Choroid plexus epithelial cell (primary cell): Measurements from ENCODE around the gene LMAN1L.

ENCODE experiments used
- DNase-seq: peaks from one replicate; pipeline ENCODE4 v3.0.0-alpha.2; 2010; ENCODE audit warnings: low read depth
- H3K4me3 ChIP-seq: 2 replicates; pipeline ENCODE4 v1.5.1; 2011; ENCODE audit warnings: low read depth, mild to moderate bottlenecking, control low read depth, low read length, moderate library complexity
- CTCF ChIP-seq: conservative IDR thresholded peaks from 2 replicates; pipeline ENCODE4 v1.5.1; 2011; ENCODE audit warnings: low read depth, mild to moderate bottlenecking, control low read depth, inconsistent platforms, low read length, moderate library complexity

LMAN1L gene

GRCh38 chr15:74786551-74787165, 26.0 kb upstream of the LMAN1L start:
- no peak for TF ChIP-seq CTCF
- H3K4me3 ChIP-seq: no peak overlapping the region

GRCh38 chr15:74787251-74788041, 25.2 kb upstream of the LMAN1L start:
- no peak overlapping the region for H3K4me3 ChIP-seq
- TF ChIP-seq CTCF: peak; percentile 87
- DNase-seq: peak; percentile 92

More at GRCh38 chr15:74786551-74787165, 26.0 kb upstream of the LMAN1L start:
- no peak for DNase-seq

GRCh38 chr15:74788042-74788682, 24.5 kb upstream of the LMAN1L start:
- no peak for DNase-seq
- no peak overlapping the region for H3K4me3 ChIP-seq
- no peak for TF ChIP-seq CTCF

GRCh38 chr15:74788683-74789151, 23.9 kb upstream of the LMAN1L start:
- no peak for DNase-seq
- no peak overlapping the region for H3K4me3 ChIP-seq
- no peak for TF ChIP-seq CTCF

- TF ChIP-seq CTCF: no peak
- DNase-seq: no peak
- no peak overlapping the region for H3K4me3 ChIP-seq
Observed at GRCh38 chr15:74789171-74789631, 23.4 kb upstream of the LMAN1L start.

GRCh38 chr15:74789741-74790079, 22.9 kb upstream of the LMAN1L start:
- no peak overlapping the region for H3K4me3 ChIP-seq
- DNase-seq: no peak
- no peak for TF ChIP-seq CTCF
